SH-SY5Y (cell line): ENCODE results near the gene DOCK4.

Experiments used
- GATA2 ChIP-seq: IDR thresholded peaks from 2 replicates; pipeline ENCODE4 v1.6.1; 2011; ENCODE audit warnings: mild to moderate bottlenecking, low read depth, low read length
- GATA3 ChIP-seq: IDR thresholded peaks from 2 replicates; pipeline ENCODE4 v1.6.1; 2011; ENCODE audit warnings: low read depth, mild to moderate bottlenecking, low read length, moderate library complexity

DNA sequence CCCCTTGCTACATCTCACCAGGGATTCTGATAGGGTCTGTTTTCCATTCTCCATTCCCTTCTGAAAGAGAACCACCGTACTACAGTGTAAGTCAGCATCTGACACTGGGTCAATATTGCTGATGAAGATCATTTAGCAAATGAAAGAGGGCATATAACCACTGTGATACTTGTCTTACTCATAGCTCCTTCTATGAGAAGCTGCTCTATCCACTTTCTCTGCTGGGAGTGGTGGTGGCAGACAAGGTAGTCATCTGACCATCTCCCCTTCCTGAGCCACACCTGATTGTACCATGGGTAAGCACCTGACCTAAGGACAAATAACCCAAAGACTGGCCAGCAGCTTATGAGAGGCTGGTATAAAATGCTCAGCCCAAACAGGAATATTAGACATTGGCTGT, 220.4 kb downstream of the DOCK4 start:
- no peak for TF ChIP-seq GATA3
- TF ChIP-seq GATA2 = no peak
